HCT116 (cell line): ENCODE data around the gene IMPDH1.

ENCODE experiments used
- CTCF ChIP-seq, 3 experiments: fragments of 200-600 bp in 1 of 3; sonication (generic) in 1 of 3; IDR thresholded peaks in 2 of 3; conservative IDR thresholded peaks in 1 of 3; 2 replicates each; pipeline ENCODE4 v1.5.1; 2012 to 2017; ENCODE audit warnings: low read depth in 2 of 3, low read length in 2 of 3, antibody characterized with exemption in 1 of 3, borderline replicate concordance in 1 of 3, control low read depth in 1 of 3, mild to moderate bottlenecking in 1 of 3, mixed read lengths in 1 of 3, mixed run types in 1 of 3, moderate library complexity in 1 of 3; ENCODE audit not compliant: insufficient read depth in 1 of 3
- EGR1 ChIP-seq: IDR thresholded peaks from 2 replicates; pipeline ENCODE4 v1.6.1; 2012; ENCODE audit warnings: low read depth
- ELF1 ChIP-seq: IDR thresholded peaks from 2 replicates; pipeline ENCODE4 v1.6.1; 2012; ENCODE audit warnings: low read depth, borderline replicate concordance
- POLR2A ChIP-seq: IDR thresholded peaks from 2 replicates; pipeline ENCODE4 v1.7.0; 2011; ENCODE audit warnings: borderline replicate concordance; ENCODE audit not compliant: insufficient read depth, insufficient read length; ENCODE audit errors: extremely low read depth
- POLR2AphosphoS5 ChIP-seq: IDR thresholded peaks from 2 replicates; pipeline ENCODE4 v1.6.1; 2011; ENCODE audit warnings: mild to moderate bottlenecking, low read depth, low read length, moderate library complexity
- RAD21 ChIP-seq: IDR thresholded peaks from 2 replicates; pipeline ENCODE4 v1.6.1; 2012; ENCODE audit warnings: low read depth, mild to moderate bottlenecking
- REST ChIP-seq: IDR thresholded peaks from 2 replicates; pipeline ENCODE4 v1.6.1; 2012; ENCODE audit warnings: low read depth
- YY1 ChIP-seq: IDR thresholded peaks from 2 replicates; pipeline ENCODE4 v1.6.1; 2011; ENCODE audit warnings: low read length, low read depth, moderate library complexity, mild to moderate bottlenecking; ENCODE audit not compliant: insufficient replicate concordance; ENCODE audit errors: extremely low read depth
- ZFX ChIP-seq: fragments of 450-650 bp; IDR thresholded peaks from 2 replicates; pipeline ENCODE4 v1.6.1; 2017

- TF ChIP-seq CTCF (IDR thresholded peaks at IDR 0.05 in 2 of 3, conservative IDR thresholded peaks at IDR 0.05 in 1 of 3; ENCODE audit: borderline replicate concordance in 1 of 3, insufficient read depth in 1 of 3, low read depth in 2 of 3, low read length in 2 of 3) (no peak), POLR2A (no peak), YY1 (no peak), REST (no peak), EGR1 (no peak), POLR2AphosphoS5 (no peak), ZFX (no peak), RAD21 (no peak), ELF1 (no peak)
Observed at GRCh38 chr7:128408709-128409595, 830 bp downstream of the IMPDH1 start.
